RPMI7951 (cell line): ENCODE results near the gene ARID3A. TPM values are rescaled to one million over a fixed set of nuclear protein-coding genes. Genes with fewer than 3 reads are reported as not detected.

ENCODE experiments used
- DNase-seq: peaks from one replicate; pipeline ENCODE4 v3.0.0-alpha.2; 2012; ENCODE audit warnings: low read depth
- total RNA-seq: library from RNA; depleted of rRNA; stranded (reverse); fragments of >200 nt; shearing (Covaris generic); gene quantifications from 2 replicates; pipeline ENCODE4 v1.2.3, GENCODE V29; 2014

Gene ARID3A
- total RNA-seq, 1 experiment from 2014 or later = 5.6 TPM

GRCh38 chr19:931860-932647 lies 6.2 kb downstream of the ARID3A start:
- no peak for DNase-seq

- peak; percentile 98 for DNase-seq
Observed at GRCh38 chr19:932648-933552, 7.1 kb downstream of the ARID3A start.

- DNase-seq = no peak
Observed at GRCh38 chr19:933553-933882, 7.7 kb downstream of the ARID3A start.

- no peak for DNase-seq
Observed at GRCh38 chr19:934197-934840, 8.5 kb downstream of the ARID3A start.

- DNase-seq = peak; percentile 89
Observed at GRCh38 chr19:934865-935479, 9.1 kb downstream of the ARID3A start.

- DNase-seq = no peak
Observed at GRCh38 chr19:936175-936546, 10.3 kb downstream of the ARID3A start.

- DNase-seq = no peak
Observed at GRCh38 chr19:937259-937694, 11.4 kb downstream of the ARID3A start.

- DNase-seq = no peak
Observed at GRCh38 chr19:938233-938923, 12.5 kb downstream of the ARID3A start.

GRCh38 chr19:939439-939838 lies 13.6 kb downstream of the ARID3A start:
- DNase-seq = no peak

- DNase-seq = no peak
Observed at GRCh38 chr19:939922-940321, 14.1 kb downstream of the ARID3A start.

GRCh38 chr19:940591-941291 lies 14.9 kb downstream of the ARID3A start:
- DNase-seq = peak; percentile 96

GRCh38 chr19:941292-942132 lies 15.7 kb downstream of the ARID3A start:
- DNase-seq = no peak

GRCh38 chr19:942133-942645 lies 16.4 kb downstream of the ARID3A start:
- no peak for DNase-seq

- DNase-seq = no peak
Observed at GRCh38 chr19:943551-944170, 17.8 kb downstream of the ARID3A start.

GRCh38 chr19:944171-944567 lies 18.3 kb downstream of the ARID3A start:
- no peak for DNase-seq

GRCh38 chr19:944663-945241 lies 18.9 kb downstream of the ARID3A start:
- DNase-seq = no peak

- no peak for DNase-seq
Observed at GRCh38 chr19:945401-946252, 19.8 kb downstream of the ARID3A start.
